ENCODE data around the gene CYP19A1. TPM values are rescaled to one million over a fixed set of nuclear protein-coding genes. Genes with fewer than 3 reads are reported as not detected.

The CYP19A1 gene
- total and polyA plus RNA-seq, 10 of the 15 experiments (the other 5 are each of a cell fraction or from before 2014, with no cell fraction given), result 0.08 to 1.8 (median 0.70) TPM

GRCh38 chr15:51253366-51253765 lies 85.0 kb downstream of the CYP19A1 start:
- Histone ChIP-seq H3K9ac (ENCODE audit: control insufficient read depth, insufficient read depth, low read length) (no peak overlapping the region), H3K4me1 (ENCODE audit: control insufficient read depth, insufficient read depth, low read length) (no peaks in the 10 kb centered on the region), H3K4me2 (ENCODE audit: control insufficient read depth, insufficient read depth) (no peak overlapping the region), H3K27ac (ENCODE audit: control insufficient read depth, insufficient read depth) (no peak overlapping the region), H3K27me3 (replicated peaks in 1 of 2; ENCODE audit: control insufficient read depth in 2 of 2, insufficient read depth in 2 of 2, low read length in 1 of 2) (peaks cover 0 to 2% of the 10 kb centered on the region in 2 experiments; a peak in 1 of 4 replicates), H3K4me3 (no peak overlapping the region), H3K36me3 (ENCODE audit: control insufficient read depth in 2 of 2, insufficient read depth in 2 of 2, low read length in 1 of 2) (no peaks in the 10 kb centered on the region), H3K79me2 (ENCODE audit: control insufficient read depth, insufficient read depth, low read length) (no peaks in the 10 kb centered on the region), H3K9me3 (replicated peaks; ENCODE audit: control insufficient read depth, insufficient read depth, low read length) (no peaks in the 10 kb centered on the region), H2AFZ (ENCODE audit: control insufficient read depth, low read depth, low read length) (no peak overlapping the region), H4K20me1 (ENCODE audit: control insufficient read depth, insufficient read depth) (no peaks in the 10 kb centered on the region)
- ChIA-PET CTCF (interaction anchor here (1.4 kb wide), 1 partner anchor 149 kb away, joined by 3 read pairs; no protein-coding TSS in a partner anchor), RAD21 (ENCODE audit: unreplicated experiment) (no interaction called here), SMC1A (ENCODE audit: uncharacterized antibody, unreplicated experiment) (interaction anchor here (0.6 kb wide), 2 partner anchors 321 to 686 kb away, joined by 3 to 4 read pairs; no protein-coding TSS in a partner anchor), POLR2A (no interaction called here)
- ATAC-seq (no peak), DNase-seq (ENCODE audit: low read depth, low spot score) (no peak), FAIRE-seq (no peak)
- no TSS peak for BruUV-seq (replicated peaks)
- WGBS (ENCODE audit: insufficient coverage, insufficient replicate concordance, low lambda C conversion rate, missing lambda C conversion rate), result 4% methylated on average over 2 of the region's 2 CpGs
- in situ Hi-C loops (cut with MboI) (no loop called here), intact Hi-C loops (cut with micrococcal nuclease; ENCODE audit: unreplicated experiment) (no loop called here)
- TF ChIP-seq MYB (IDR thresholded peaks at IDR 0.05; ENCODE audit: borderline replicate concordance, low read depth, low read length) (no peak), RUNX3 (IDR thresholded peaks at IDR 0.05; ENCODE audit: low read length) (no peak), CREB1 (IDR thresholded peaks at IDR 0.05; ENCODE audit: low read depth) (no peak), USF2 (IDR thresholded peaks at IDR 0.05; ENCODE audit: borderline replicate concordance, low read depth, low read length) (no peak), ELK1 (IDR thresholded peaks at IDR 0.05; ENCODE audit: low read depth, low read length) (no peak), ATF3 (IDR thresholded peaks at IDR 0.05; ENCODE audit: borderline replicate concordance, extremely low read depth, low read depth, low read length) (no peak), SIX5 (IDR thresholded peaks at IDR 0.05; ENCODE audit: low read depth, low read length, severe bottlenecking) (no peak), PKNOX1 (IDR thresholded peaks at IDR 0.05) (no peak), E2F4 (IDR thresholded peaks at IDR 0.05; ENCODE audit: low read depth, low read length) (no peak), DPF2 (IDR thresholded peaks at IDR 0.05) (no peak), MYC (IDR thresholded peaks at IDR 0.05; ENCODE audit: insufficient read depth, insufficient read length, insufficient replicate concordance, low read length, severe bottlenecking) (no peak), ASH2L (IDR thresholded peaks at IDR 0.05; ENCODE audit: borderline replicate concordance, low read depth) (no peak), POLR2A (IDR thresholded peaks at IDR 0.05; ENCODE audit: low read depth, low read length) (no peak), ZNF687 (IDR thresholded peaks at IDR 0.05) (no peak)
